DND-41 (cell line): ENCODE results near the gene RMI2.

Experiments
- CTCF ChIP-seq: IDR thresholded peaks from 2 replicates; pipeline ENCODE4 v1.5.1; 2012; ENCODE audit warnings: borderline replicate concordance, low read length, moderate library complexity, mild to moderate bottlenecking; ENCODE audit not compliant: poor library complexity, severe bottlenecking; ENCODE audit errors: extremely low read depth
- EZH2 ChIP-seq: IDR thresholded peaks from 3 replicates; pipeline ENCODE4 v1.6.1; 2012; ENCODE audit warnings: borderline replicate concordance, low read depth, mild to moderate bottlenecking, moderate library complexity, low read length, inconsistent platforms; ENCODE audit not compliant: severe bottlenecking

DNA sequence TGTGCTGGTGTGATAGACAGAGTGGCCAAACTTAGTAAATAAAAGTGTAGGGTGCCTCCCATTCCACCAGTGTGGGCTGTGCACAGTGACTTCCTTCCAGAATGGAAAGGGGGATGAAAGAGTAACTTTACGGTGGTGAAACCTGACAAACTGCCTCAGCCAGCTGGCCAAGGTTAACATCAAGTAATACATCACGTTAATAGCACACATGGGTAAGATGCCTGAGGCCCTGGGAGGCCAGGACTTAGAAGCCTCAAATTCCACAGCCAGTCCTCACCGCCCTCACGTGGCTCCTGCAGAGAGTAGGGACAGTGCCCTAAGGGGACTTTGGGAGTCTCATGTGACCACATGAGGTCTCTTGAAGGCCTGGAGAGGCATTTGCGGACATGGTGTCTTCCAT is 14.1 kb downstream of the RMI2 start:
- no peak for TF ChIP-seq CTCF
- TF ChIP-seq EZH2, result no peak
